HG03066 (cell line): ENCODE measurements around the gene MRAP2.

Experiments used
- ATAC-seq: cut with Tn5 transposase; IDR thresholded peaks from one replicate; pipeline ENCODE4 v1.9.1; 2021; ENCODE audit warnings: low read depth; ENCODE audit not compliant: unreplicated experiment

Gene MRAP2

GRCh38 chr6:84033523-84034451, at the start of gene MRAP2:
TSS of gene MRAP2 (plus strand) at chr6:84033772. CDS start at chr6:84055319, 21,547 bp downstream.
- ATAC-seq: no peak

GRCh38 chr6:83984411-83984810, 49.2 kb upstream of the MRAP2 start:
- no peak for ATAC-seq

GRCh38 chr6:83985308-83985713, 48.3 kb upstream of the MRAP2 start:
- ATAC-seq: no peak

GRCh38 chr6:83985715-83986114, 47.9 kb upstream of the MRAP2 start:
- no peak for ATAC-seq

GRCh38 chr6:83998021-83998584, 35.5 kb upstream of the MRAP2 start:
- no peak for ATAC-seq

- no peak for ATAC-seq
These were observed 32.5 kb upstream of the MRAP2 start for GRCh38 chr6:84001119-84001518.

- ATAC-seq: no peak
These were observed 31.3 kb upstream of the MRAP2 start for GRCh38 chr6:84002226-84002625.

GRCh38 chr6:84003131-84003530, 30.4 kb upstream of the MRAP2 start:
- ATAC-seq: no peak

GRCh38 chr6:84003654-84004053, 29.9 kb upstream of the MRAP2 start:
- ATAC-seq: no peak

- ATAC-seq: no peak
These were observed 25.7 kb upstream of the MRAP2 start for GRCh38 chr6:84007871-84008270.

- no peak for ATAC-seq
These were observed 20.2 kb upstream of the MRAP2 start for GRCh38 chr6:84013354-84013753.

- no peak for ATAC-seq
These were observed 19.6 kb upstream of the MRAP2 start for GRCh38 chr6:84013931-84014330.

- no peak for ATAC-seq
These were observed 17.5 kb upstream of the MRAP2 start for GRCh38 chr6:84016029-84016428.

- no peak for ATAC-seq
These were observed 15.7 kb upstream of the MRAP2 start for GRCh38 chr6:84017709-84018452.

GRCh38 chr6:84018453-84019061, 15.0 kb upstream of the MRAP2 start:
- no peak for ATAC-seq

- no peak for ATAC-seq
These were observed 14.3 kb upstream of the MRAP2 start for GRCh38 chr6:84019141-84019841.

GRCh38 chr6:84019842-84020211, 13.7 kb upstream of the MRAP2 start:
- ATAC-seq: no peak

GRCh38 chr6:84021625-84022024, 11.9 kb upstream of the MRAP2 start:
- no peak for ATAC-seq

- ATAC-seq: no peak
These were observed 6.8 kb upstream of the MRAP2 start for GRCh38 chr6:84026721-84027164.
